Measurements from ENCODE around the gene WT1. TPM values are rescaled to one million over a fixed set of nuclear protein-coding genes. Genes with fewer than 3 reads are reported as not detected.

Gene WT1
- total RNA-seq, 4 donors from 2014 or later: 0.52 to 2.7 (median 1.6) TPM; not detected in 1

DNA sequence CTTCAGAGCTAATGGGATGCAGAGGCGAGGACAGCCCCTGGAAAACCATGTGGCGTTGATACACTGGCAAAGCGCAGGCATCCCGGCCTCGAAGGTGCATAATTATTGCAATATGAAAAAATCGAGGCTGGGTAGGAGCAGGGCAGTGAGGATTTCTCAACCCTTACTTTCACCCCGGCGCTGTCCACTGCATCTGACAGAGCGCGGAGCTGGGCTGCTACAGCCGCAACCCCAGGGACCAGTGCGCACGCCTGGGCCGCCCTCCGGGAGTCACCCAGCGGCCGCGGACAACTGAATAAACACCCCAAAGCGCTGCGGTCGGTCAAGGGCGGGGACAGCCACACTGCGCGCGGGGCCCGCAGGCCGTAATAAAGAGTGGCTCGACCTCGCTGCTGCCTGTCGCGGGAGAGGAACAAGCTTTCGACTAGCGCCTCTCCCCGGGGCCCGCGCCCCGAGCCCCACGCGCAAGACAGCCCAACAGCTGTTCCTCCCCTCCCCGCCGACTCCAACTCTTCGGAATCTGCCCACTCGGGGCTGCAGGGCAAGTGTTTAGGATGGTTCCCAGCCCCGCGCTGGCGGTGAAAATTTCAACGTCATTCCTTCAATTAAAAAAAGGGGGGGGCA lies 3.6 kb upstream of the WT1 start:
- Histone ChIP-seq H3K27me3 (peaks cover 97% of the 10 kb centered on the region), H3K9me3 (no peaks in the 10 kb centered on the region), H3K27ac (no peak overlapping the region), H3K4me1 (peaks cover 0 to 56% (median 4%) of the 10 kb centered on the region in 3 donors), H3K4me3 (peak overlapping the region in 1 of 2 donors; percentile 19), H3K36me3 (no peaks in the 10 kb centered on the region)
- peak; percentile 19 for ATAC-seq
- TF ChIP-seq EP300 (IDR thresholded peaks at IDR 0.05) (no peak), CTCF (IDR thresholded peaks at IDR 0.05) (no peak), POLR2A (IDR thresholded peaks at IDR 0.05) (no peak), POLR2AphosphoS5 (IDR thresholded peaks at IDR 0.05) (no peak)
- WGBS, 2 donors (ENCODE audit: low coverage in 1 of 2): 5 to 17% methylated on average over 11 to 15 of the region's 47 CpGs

DNA sequence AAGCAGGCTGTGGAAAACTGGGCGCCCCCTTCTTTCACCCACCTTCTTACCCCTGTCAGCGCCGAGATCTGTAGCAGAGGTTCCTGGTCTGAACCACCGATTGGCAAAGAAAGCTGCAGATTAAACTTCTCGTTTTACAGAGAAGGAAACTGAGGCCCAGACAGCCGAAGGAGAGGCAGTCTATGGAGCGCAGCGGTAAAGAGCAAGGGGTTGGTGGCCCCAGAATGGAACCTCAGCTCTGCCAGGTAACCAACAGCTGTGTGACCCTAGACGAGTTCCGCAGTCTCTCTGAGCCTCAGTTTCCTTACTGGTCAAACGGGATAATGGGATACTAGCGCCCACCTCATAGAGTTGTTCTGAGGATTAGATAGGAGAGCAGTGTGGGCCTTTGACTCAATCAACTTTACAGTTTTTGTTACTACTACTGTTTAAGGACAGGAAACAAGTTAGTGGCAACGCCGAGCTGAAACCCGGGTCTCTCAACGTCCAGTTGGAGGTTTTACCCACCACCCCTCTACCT lies 3.1 kb upstream of the WT1 start:
- H3K27me3 ChIP-seq: peaks cover 100% of the 10 kb centered on the region
- no peaks in the 10 kb centered on the region for H3K36me3 ChIP-seq
- 8 to 27% methylated on average over 4 to 7 of the region's 16 CpGs for WGBS, 2 donors (ENCODE audit: low coverage in 1 of 2)
- H3K27ac ChIP-seq: no peak overlapping the region
- H3K9me3 ChIP-seq: no peaks in the 10 kb centered on the region
- ATAC-seq: no peak
- TF ChIP-seq EP300 (IDR thresholded peaks at IDR 0.05) (no peak), POLR2A (IDR thresholded peaks at IDR 0.05) (no peak), CTCF (IDR thresholded peaks at IDR 0.05) (no peak), POLR2AphosphoS5 (IDR thresholded peaks at IDR 0.05) (no peak)
- peaks cover 0 to 61% (median 6%) of the 10 kb centered on the region in 3 donors for H3K4me1 ChIP-seq
- H3K4me3 ChIP-seq: peak overlapping the region in 1 of 2 donors; percentile 19

DNA sequence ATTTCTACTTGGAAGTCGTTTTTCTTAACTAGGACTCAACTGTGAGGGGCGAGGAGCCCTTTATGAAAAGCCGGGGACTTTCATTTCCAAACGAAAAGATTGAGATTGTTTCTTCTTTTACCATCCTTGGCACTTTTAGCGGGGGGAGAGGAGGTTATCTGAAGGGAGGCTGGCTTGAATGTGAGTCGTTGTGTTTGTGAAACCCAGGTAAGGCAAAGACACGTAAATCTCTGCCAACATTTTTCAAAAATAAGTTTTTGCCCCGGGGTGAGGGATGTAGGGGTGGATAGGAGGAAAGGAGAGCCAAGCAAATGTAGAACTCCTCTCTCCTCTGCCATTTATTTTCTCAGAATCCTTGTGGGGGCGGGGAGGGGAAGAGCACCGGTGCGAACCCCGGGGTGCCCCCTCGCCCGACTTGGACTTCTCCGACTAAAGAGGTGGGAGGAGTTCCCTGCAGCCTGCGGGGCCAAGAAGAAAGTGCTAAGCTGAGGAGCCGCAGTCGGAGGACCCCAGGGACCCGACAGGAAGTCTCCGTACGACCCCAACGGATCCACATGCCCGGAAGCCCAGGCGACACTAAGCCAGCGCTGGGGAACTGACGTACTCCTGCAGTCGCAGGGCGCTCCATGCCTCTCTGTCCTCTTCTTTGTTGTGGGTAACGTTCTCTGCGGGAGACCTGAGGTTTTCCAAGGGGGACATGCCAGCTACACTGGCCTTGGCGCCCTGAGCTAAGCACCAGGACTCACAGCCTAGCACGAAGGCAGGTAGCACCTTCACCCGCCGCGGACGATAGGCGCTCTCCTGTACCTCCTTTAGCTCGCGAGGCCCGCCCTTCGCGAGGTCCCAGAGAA lies 2.4 kb upstream of the WT1 start:
- Histone ChIP-seq H3K4me1 (peaks cover 0 to 68% (median 10%) of the 10 kb centered on the region in 3 donors), H3K36me3 (no peaks in the 10 kb centered on the region), H3K9me3 (no peaks in the 10 kb centered on the region), H3K27ac (no peak overlapping the region), H3K4me3 (peak overlapping the region in 1 of 2 donors; percentile 45), H3K27me3 (peaks cover 100% of the 10 kb centered on the region)
- no peak for TF ChIP-seq POLR2A (IDR thresholded peaks at IDR 0.05)
- ATAC-seq: no peak
- 12 to 20% methylated on average over 6 to 13 of the region's 42 CpGs for WGBS, 2 donors (ENCODE audit: low coverage in 1 of 2)

DNA sequence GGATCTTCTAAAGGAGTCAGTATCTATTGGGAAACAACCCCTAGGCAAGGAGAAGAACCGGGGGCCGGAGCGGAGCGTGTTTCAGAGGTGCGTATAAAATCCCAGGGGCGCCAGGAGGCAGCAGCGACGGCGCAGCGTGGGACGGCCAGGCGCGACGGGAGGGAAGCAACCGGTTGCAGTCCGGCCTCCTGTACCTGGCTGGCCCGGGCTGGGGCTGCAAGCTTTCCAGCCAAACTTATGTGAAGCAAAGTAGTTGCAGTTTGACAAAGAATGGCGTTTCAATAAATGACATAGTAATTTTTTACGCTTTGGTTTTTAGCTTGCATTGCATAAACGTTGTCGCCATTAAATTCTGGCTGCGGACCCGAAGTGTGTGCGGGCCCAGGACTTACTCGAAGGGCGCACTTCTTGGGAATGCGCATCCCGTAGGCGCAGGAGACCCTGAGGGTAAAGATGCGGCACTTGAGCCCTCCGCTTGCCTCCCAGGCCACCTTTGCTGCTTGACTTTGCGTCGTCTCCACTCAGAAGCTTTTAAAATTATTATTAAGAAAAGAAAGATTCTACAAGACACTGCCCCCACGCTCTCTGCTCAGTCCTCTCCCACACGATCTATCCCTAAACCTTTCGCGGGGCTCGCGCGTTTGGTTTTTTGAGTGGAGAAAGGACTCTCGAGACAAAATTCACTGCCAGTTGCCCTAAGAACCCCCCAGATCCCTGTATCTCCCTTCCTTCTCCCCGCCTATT lies 1.6 kb upstream of the WT1 start:
- H3K4me1 ChIP-seq: peaks cover 0 to 69% (median 10%) of the 10 kb centered on the region in 3 donors
- 7 to 20% methylated on average over 23 to 25 of the region's 42 CpGs for WGBS, 2 donors (ENCODE audit: low coverage in 1 of 2)
- peaks cover 100% of the 10 kb centered on the region for H3K27me3 ChIP-seq
- no peak overlapping the region for H3K27ac ChIP-seq
- TF ChIP-seq POLR2AphosphoS5 (IDR thresholded peaks at IDR 0.05): no peak
- TF ChIP-seq POLR2A (IDR thresholded peaks at IDR 0.05): no peak
- no peak for TF ChIP-seq CTCF (IDR thresholded peaks at IDR 0.05)
- no peak for TF ChIP-seq EP300 (IDR thresholded peaks at IDR 0.05)
- H3K9me3 ChIP-seq: no peaks in the 10 kb centered on the region
- peak overlapping the region in 1 of 2 donors; percentile 45 for H3K4me3 ChIP-seq
- no peak for ATAC-seq
- H3K36me3 ChIP-seq: no peaks in the 10 kb centered on the region

Data from gastroesophageal sphincter (tissue), 4 donors.